Measurements from ENCODE around the gene SCAF8. TPM values are rescaled to one million over a fixed set of nuclear protein-coding genes. Genes with fewer than 3 reads are reported as not detected.
"Not testable (repeated sequence)": the region's sequence is repeated elsewhere in the genome, so short reads cannot be mapped to it uniquely, and the experiment has no call there.

SCAF8 gene
- total RNA-seq, 1 experiment from 2014 or later = 28.6 TPM

DNA sequence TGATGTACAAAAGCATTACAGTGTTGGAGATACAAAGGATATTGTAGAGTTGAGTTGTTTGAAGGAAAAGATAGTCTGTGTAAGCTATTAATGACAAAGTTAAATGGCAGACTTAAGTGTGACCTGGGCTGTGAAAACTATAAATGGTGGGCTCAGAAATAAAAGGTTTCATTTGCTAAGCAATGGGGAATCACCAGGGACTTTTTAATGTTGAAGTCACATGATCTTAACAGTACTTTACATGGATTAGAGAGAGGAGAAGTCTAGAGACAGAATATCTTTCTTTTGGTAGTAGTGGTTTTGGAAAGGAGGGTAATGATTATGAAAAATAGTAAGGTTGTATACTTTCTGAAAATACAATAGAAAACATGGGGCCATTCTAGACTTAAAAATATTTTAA, 67.1 kb downstream of the SCAF8 start:
- H3K4me3 Mint-ChIP-seq (ENCODE audit: low read depth, unreplicated experiment) = no peak overlapping the region
- no peak overlapping the region for H3K27ac Mint-ChIP-seq (ENCODE audit: unreplicated experiment)
- CTCF ChIA-PET = no interaction called here
- intact Hi-C loops (cut with micrococcal nuclease; ENCODE audit: unreplicated experiment) = no loop called here
- H3K9me3 Mint-ChIP-seq (ENCODE audit: low read depth, unreplicated experiment) = no peaks in the 10 kb centered on the region
- no peaks in the 10 kb centered on the region for H3K4me1 Mint-ChIP-seq (ENCODE audit: low read depth, unreplicated experiment)
- TF ChIP-seq, protein P1, sequence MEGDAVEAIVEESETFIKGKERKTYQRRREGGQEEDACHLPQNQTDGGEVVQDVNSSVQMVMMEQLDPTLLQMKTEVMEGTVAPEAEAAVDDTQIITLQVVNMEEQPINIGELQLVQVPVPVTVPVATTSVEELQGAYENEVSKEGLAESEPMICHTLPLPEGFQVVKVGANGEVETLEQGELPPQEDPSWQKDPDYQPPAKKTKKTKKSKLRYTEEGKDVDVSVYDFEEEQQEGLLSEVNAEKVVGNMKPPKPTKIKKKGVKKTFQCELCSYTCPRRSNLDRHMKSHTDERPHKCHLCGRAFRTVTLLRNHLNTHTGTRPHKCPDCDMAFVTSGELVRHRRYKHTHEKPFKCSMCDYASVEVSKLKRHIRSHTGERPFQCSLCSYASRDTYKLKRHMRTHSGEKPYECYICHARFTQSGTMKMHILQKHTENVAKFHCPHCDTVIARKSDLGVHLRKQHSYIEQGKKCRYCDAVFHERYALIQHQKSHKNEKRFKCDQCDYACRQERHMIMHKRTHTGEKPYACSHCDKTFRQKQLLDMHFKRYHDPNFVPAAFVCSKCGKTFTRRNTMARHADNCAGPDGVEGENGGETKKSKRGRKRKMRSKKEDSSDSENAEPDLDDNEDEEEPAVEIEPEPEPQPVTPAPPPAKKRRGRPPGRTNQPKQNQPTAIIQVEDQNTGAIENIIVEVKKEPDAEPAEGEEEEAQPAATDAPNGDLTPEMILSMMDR (IDR thresholded peaks at IDR 0.05; ENCODE audit: unreplicated experiment) = no peak
- H3K36me3 Mint-ChIP-seq (ENCODE audit: insufficient read depth, unreplicated experiment) = peaks cover 9% of the 10 kb centered on the region
- BruUV-seq (replicated peaks) = no TSS peak
- no peak for DNase-seq
- no peaks in the 10 kb centered on the region for H3K27me3 Mint-ChIP-seq (ENCODE audit: unreplicated experiment)

DNA sequence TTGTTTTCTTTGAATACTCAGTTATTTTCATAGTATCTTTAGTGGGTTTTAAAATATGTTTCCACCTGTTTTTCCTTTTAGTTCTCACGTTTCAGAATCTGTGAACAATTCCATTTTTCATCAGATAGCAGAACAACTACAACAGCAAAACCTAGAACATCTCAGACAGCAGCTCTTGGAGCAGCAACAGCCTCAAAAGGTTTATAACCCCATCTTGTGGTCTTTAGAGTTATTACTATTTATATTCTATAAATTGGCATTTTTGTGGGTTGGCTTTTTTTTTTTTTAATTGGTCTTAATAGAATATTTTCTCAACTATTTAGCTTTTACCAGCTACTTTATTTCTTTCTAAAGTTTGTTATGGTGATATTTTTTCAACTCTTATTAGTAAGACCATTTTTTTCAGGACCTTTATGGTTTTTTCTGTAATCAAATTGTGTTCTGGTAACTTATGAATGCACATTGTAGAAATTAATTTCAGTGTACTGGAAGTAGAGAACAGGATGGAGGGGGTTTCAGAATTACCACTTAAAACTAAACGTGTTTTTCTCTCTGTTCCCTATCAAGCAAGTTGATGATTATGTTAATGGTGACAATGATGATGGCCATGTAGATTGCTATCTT, 72.2 kb downstream of the SCAF8 start:
- Mint-ChIP-seq H3K27me3 (ENCODE audit: unreplicated experiment) (no peaks in the 10 kb centered on the region), H3K4me3 (ENCODE audit: low read depth, unreplicated experiment) (no peak overlapping the region), H3K9me3 (ENCODE audit: low read depth, unreplicated experiment) (no peaks in the 10 kb centered on the region), H3K36me3 (ENCODE audit: insufficient read depth, unreplicated experiment) (peaks cover 22% of the 10 kb centered on the region), H3K27ac (ENCODE audit: unreplicated experiment) (no peak overlapping the region), H3K4me1 (ENCODE audit: low read depth, unreplicated experiment) (no peaks in the 10 kb centered on the region)
- CTCF ChIA-PET = interaction anchor here (0.7 to 2.5 kb wide), 3 partner anchors 94 to 130 kb away, joined by 3 to 20 read pairs (median 3); no protein-coding TSS in a partner anchor
- no TSS peak for BruUV-seq (replicated peaks)
- TF ChIP-seq, protein P1 (IDR thresholded peaks at IDR 0.05; ENCODE audit: unreplicated experiment) = no peak
- no peak for DNase-seq
- intact Hi-C loops (cut with micrococcal nuclease; ENCODE audit: unreplicated experiment) = loop anchor here (1.0 to 5.0 kb wide), 2 partner anchors 73 to 130 kb away; partner anchors contain the start of gene SCAF8

DNA sequence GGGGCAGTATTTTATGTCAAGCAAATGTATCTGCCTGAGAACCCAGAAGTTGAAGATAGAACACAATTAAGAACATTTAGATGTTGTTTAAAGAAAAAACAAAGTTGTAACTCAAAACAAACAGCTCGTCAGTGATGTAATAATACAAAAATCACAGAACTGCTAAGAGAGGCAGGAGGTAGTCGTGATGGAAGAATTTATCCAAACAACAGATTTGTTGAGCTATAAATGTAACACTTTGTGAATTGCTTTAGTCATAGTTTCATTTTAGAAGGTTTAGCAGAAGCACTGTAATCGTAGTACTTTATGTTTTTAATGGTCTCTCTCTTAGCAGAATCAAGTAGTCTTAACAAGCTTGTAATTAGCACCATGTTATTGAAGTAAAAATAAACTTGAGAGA, 73.6 kb downstream of the SCAF8 start:
- H3K9me3 Mint-ChIP-seq (ENCODE audit: low read depth, unreplicated experiment) = no peaks in the 10 kb centered on the region
- no peak overlapping the region for H3K4me3 Mint-ChIP-seq (ENCODE audit: low read depth, unreplicated experiment)
- no TSS peak for BruUV-seq (replicated peaks)
- no peak for DNase-seq
- intact Hi-C loops (cut with micrococcal nuclease; ENCODE audit: unreplicated experiment) = loop anchor here (5.0 kb wide), 1 partner anchor 75 kb away; the partner anchor contains the start of gene SCAF8
- H3K4me1 Mint-ChIP-seq (ENCODE audit: low read depth, unreplicated experiment) = no peaks in the 10 kb centered on the region
- peaks cover 20% of the 10 kb centered on the region for H3K36me3 Mint-ChIP-seq (ENCODE audit: insufficient read depth, unreplicated experiment)
- TF ChIP-seq, protein P1 (IDR thresholded peaks at IDR 0.05; ENCODE audit: unreplicated experiment) = no peak
- no peak overlapping the region for H3K27ac Mint-ChIP-seq (ENCODE audit: unreplicated experiment)
- H3K27me3 Mint-ChIP-seq (ENCODE audit: unreplicated experiment) = no peaks in the 10 kb centered on the region
- CTCF ChIA-PET = interaction anchor here (0.6 to 1.4 kb wide), 3 partner anchors 101 to 456 kb away, joined by 3 read pairs; no protein-coding TSS in a partner anchor

GRCh38 chr6:154811663-154812062, 78.4 kb downstream of the SCAF8 start:
- BruUV-seq (replicated peaks); H3K4me1 Mint-ChIP-seq (ENCODE audit: low read depth, unreplicated experiment); DNase-seq; H3K4me3 Mint-ChIP-seq (ENCODE audit: low read depth, unreplicated experiment); H3K27ac Mint-ChIP-seq (ENCODE audit: unreplicated experiment); H3K27me3 Mint-ChIP-seq (ENCODE audit: unreplicated experiment); CTCF ChIA-PET; intact Hi-C loops (cut with micrococcal nuclease; ENCODE audit: unreplicated experiment); H3K9me3 Mint-ChIP-seq (ENCODE audit: low read depth, unreplicated experiment): not testable (repeated sequence)
- H3K36me3 Mint-ChIP-seq (ENCODE audit: insufficient read depth, unreplicated experiment) = peaks cover 45% of the 10 kb centered on the region

DNA sequence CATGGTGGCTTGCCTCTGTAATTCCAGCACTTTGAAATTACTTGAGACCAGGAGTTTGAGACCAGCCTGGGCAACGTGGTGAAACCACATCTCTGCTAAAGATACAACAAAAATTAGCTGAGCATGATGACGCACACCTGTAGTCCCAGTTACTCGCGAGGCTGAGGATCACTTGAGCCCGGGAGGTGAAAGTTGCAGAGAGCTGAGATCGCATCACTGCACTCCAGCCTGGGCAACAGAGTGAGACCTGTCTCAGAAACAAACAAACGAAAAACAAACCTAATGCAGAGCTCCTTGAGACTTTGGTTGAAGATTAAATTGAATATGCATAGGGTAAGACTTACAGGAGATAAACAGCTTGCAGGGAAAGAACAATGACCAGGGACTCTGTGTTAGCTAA, 80.8 kb downstream of the SCAF8 start:
- no TSS peak for BruUV-seq (replicated peaks)
- no peak for DNase-seq
- TF ChIP-seq, protein P1 (IDR thresholded peaks at IDR 0.05; ENCODE audit: unreplicated experiment) = no peak
- CTCF ChIA-PET = no interaction called here
- intact Hi-C loops (cut with micrococcal nuclease; ENCODE audit: unreplicated experiment) = no loop called here
- Mint-ChIP-seq H3K4me3 (ENCODE audit: low read depth, unreplicated experiment) (no peak overlapping the region), H3K9me3 (ENCODE audit: low read depth, unreplicated experiment) (no peaks in the 10 kb centered on the region), H3K4me1 (ENCODE audit: low read depth, unreplicated experiment) (no peaks in the 10 kb centered on the region), H3K27ac (ENCODE audit: unreplicated experiment) (no peak overlapping the region), H3K27me3 (ENCODE audit: unreplicated experiment) (no peaks in the 10 kb centered on the region), H3K36me3 (ENCODE audit: insufficient read depth, unreplicated experiment) (peaks cover 55% of the 10 kb centered on the region)

All from Calu3 (cell line).